Peyer's patch (tissue), 4 donors: ENCODE results near the gene PTPRM. TPM values are rescaled to one million over a fixed set of nuclear protein-coding genes. Genes with fewer than 3 reads are reported as not detected.

Source experiments
- DNase-seq, 3 donors: peaks; one replicate each; pipeline ENCODE4 v3.0.0-alpha.2; 2017 to 2019
- H3K27ac ChIP-seq, 4 donors: fragments of 200-600 bp; sonication (generic); one replicate each; pipeline ENCODE4 v1.5.1; 2016 to 2019
- H3K27me3 ChIP-seq, 2 donors: fragments of 200-600 bp; sonication (generic); one replicate each; pipeline ENCODE4 v1.5.1; 2019
- H3K36me3 ChIP-seq, 3 donors: fragments of 200-600 bp; sonication (generic); one replicate each; pipeline ENCODE4 v1.5.1; 2016 to 2019
- H3K4me1 ChIP-seq, 4 donors: fragments of 200-600 bp; sonication (generic); one replicate each; pipeline ENCODE4 v1.5.1; 2016 to 2019
- H3K4me3 ChIP-seq, 4 donors: fragments of 200-600 bp; sonication (generic); 1 replicate in 3 of 4; 2 replicates in 1 of 4; pipeline ENCODE4 v1.5.1; 2016 to 2019; ENCODE audit warnings: mild to moderate bottlenecking in 1 of 4
- H3K9me3 ChIP-seq, 4 donors: fragments of 200-600 bp; sonication (generic); one replicate each; pipeline ENCODE4 v1.5.1; 2016 to 2019; ENCODE audit warnings: mild to moderate bottlenecking in 1 of 4
- POLR2A ChIP-seq, 2 donors: fragments of 450-650 bp; IDR thresholded peaks; one replicate each; pipeline ENCODE4 v1.5.1; 2017; ENCODE audit warnings: antibody characterized with exemption in 2 of 2, mild to moderate bottlenecking in 2 of 2, moderate library complexity in 2 of 2
- total RNA-seq, 4 donors: library from RNA; depleted of rRNA; stranded (reverse); fragments of >200 nt; gene quantifications; one replicate each; pipeline ENCODE4 v1.1.0, GENCODE V29; 2016
- TF ChIP-seq, protein P1 (sequence below), 6 experiments: fragments of 450-650 bp in 4 of 6; fragments of 200-600 bp in 2 of 6; sonication (generic) in 1 of 6; IDR thresholded peaks; one replicate each; pipeline ENCODE4 v1.5.1; 2017 to 2019; ENCODE audit warnings: antibody characterized with exemption in 6 of 6, mild to moderate bottlenecking in 3 of 6, moderate library complexity in 1 of 6

PTPRM gene
- total RNA-seq, 4 donors from 2014 or later: 39.6 to 211 (median 80.3) TPM

DNA sequence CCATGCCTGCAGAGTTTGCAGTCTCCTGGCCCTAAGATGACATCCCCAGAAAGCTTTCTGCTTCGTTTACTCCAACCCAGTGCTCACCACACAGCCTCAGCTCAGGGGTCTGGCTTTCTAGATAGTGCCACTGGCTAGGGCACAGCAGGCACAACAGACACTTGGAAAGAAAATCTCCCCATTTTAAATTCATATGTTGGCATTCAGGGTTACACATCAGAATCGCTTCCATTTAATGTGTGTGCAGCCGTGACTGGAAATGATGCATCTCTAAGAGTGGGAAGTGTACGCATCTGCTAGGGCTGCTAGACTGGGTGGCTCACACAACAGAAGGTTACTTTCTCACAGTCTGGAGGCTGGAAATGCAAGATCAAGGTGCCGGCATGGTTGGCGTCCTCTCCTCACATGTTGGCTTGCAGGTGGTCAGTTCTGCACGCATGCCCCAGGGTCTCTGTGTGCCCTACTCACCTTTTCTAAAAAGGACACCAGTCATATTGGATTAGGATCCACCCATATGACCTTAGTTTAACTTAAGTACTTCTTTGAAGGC lies 712.7 kb downstream of the PTPRM start:
- Histone ChIP-seq H3K4me3 (no peak overlapping the region), H3K36me3 (no peaks in the 10 kb centered on the region), H3K27me3 (no peaks in the 10 kb centered on the region), H3K27ac (no peak overlapping the region), H3K4me1 (no peaks in the 10 kb centered on the region), H3K9me3 (no peaks in the 10 kb centered on the region)
- TF ChIP-seq, protein P1, sequence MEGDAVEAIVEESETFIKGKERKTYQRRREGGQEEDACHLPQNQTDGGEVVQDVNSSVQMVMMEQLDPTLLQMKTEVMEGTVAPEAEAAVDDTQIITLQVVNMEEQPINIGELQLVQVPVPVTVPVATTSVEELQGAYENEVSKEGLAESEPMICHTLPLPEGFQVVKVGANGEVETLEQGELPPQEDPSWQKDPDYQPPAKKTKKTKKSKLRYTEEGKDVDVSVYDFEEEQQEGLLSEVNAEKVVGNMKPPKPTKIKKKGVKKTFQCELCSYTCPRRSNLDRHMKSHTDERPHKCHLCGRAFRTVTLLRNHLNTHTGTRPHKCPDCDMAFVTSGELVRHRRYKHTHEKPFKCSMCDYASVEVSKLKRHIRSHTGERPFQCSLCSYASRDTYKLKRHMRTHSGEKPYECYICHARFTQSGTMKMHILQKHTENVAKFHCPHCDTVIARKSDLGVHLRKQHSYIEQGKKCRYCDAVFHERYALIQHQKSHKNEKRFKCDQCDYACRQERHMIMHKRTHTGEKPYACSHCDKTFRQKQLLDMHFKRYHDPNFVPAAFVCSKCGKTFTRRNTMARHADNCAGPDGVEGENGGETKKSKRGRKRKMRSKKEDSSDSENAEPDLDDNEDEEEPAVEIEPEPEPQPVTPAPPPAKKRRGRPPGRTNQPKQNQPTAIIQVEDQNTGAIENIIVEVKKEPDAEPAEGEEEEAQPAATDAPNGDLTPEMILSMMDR (IDR thresholded peaks at IDR 0.05): no peak
- no peak for TF ChIP-seq POLR2A (IDR thresholded peaks at IDR 0.05)
- no peak for DNase-seq

GRCh38 chr18:8283891-8284585 lies 716.9 kb downstream of the PTPRM start:
- TF ChIP-seq POLR2A (IDR thresholded peaks at IDR 0.05): no peak
- TF ChIP-seq, protein P1 (IDR thresholded peaks at IDR 0.05): no peak
- Histone ChIP-seq H3K27ac (no peak overlapping the region), H3K9me3 (no peaks in the 10 kb centered on the region), H3K27me3 (no peaks in the 10 kb centered on the region), H3K4me1 (no peaks in the 10 kb centered on the region), H3K4me3 (no peak overlapping the region), H3K36me3 (no peaks in the 10 kb centered on the region)
- DNase-seq: no peak

- no peaks in the 10 kb centered on the region for H3K4me1 ChIP-seq
- no peak for DNase-seq
- no peaks in the 10 kb centered on the region for H3K36me3 ChIP-seq
- H3K27me3 ChIP-seq: no peaks in the 10 kb centered on the region
- no peaks in the 10 kb centered on the region for H3K9me3 ChIP-seq
- no peak overlapping the region for H3K4me3 ChIP-seq
- TF ChIP-seq POLR2A (IDR thresholded peaks at IDR 0.05): no peak
- TF ChIP-seq, protein P1 (IDR thresholded peaks at IDR 0.05): no peak
- no peak overlapping the region for H3K27ac ChIP-seq
These were observed 719.2 kb downstream of the PTPRM start for GRCh38 chr18:8286303-8286702.

GRCh38 chr18:8287196-8287885 lies 720.2 kb downstream of the PTPRM start:
- no peaks in the 10 kb centered on the region for H3K9me3 ChIP-seq
- no peaks in the 10 kb centered on the region for H3K27me3 ChIP-seq
- no peak for DNase-seq
- H3K4me3 ChIP-seq: no peak overlapping the region
- TF ChIP-seq, protein P1 (IDR thresholded peaks at IDR 0.05): no peak
- no peak for TF ChIP-seq POLR2A (IDR thresholded peaks at IDR 0.05)
- no peaks in the 10 kb centered on the region for H3K4me1 ChIP-seq
- no peak overlapping the region for H3K27ac ChIP-seq
- H3K36me3 ChIP-seq: no peaks in the 10 kb centered on the region

DNA sequence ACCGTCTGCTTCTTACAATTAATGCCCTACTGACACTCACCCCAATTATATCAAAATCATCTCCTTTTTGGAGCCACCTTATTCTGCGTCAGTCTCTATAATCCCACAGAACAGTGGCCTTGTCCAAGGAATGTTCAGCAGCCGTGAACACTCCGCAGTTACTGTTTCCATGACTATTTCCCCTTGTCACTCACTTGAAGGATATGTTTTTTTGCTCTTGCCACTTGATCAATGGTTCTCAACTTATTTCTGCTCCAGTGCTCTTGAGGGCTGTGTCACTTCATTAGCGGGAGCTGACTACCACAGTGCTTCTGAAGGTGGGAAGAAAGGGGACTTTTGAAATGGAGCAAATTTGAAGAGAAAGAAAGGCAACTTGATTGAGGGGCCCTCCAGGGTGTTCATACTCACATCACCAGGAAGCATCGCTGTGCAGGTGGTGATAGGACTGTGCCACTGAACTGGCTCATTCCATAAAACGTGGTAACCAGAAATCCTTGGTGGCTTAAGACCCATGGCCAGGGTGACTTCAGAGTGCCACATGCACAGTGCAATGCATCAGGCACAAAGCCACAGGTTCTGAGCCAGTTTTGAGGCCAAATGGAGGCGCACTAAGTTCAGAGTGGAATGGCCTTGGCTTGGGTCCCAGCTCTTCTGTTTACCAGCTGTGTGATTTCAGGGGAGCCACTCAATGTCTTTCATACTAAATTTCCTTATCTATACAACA lies 721.5 kb downstream of the PTPRM start:
- TF ChIP-seq, protein P1 (IDR thresholded peaks at IDR 0.05): no peak
- TF ChIP-seq POLR2A (IDR thresholded peaks at IDR 0.05): no peak
- Histone ChIP-seq H3K27me3 (no peaks in the 10 kb centered on the region), H3K36me3 (no peaks in the 10 kb centered on the region), H3K4me3 (no peak overlapping the region), H3K4me1 (no peaks in the 10 kb centered on the region), H3K27ac (no peak overlapping the region), H3K9me3 (no peaks in the 10 kb centered on the region)
- DNase-seq: no peak
